ENCODE results near the gene MXI1.

- TF ChIP-seq CTCF (IDR thresholded peaks at IDR 0.05; ENCODE audit: low read depth, low read length, poor library complexity, severe bottlenecking) (no peak), EZH2phosphoT487 (IDR thresholded peaks at IDR 0.05; ENCODE audit: borderline replicate concordance, low read length) (no peak)
Observed at GRCh38 chr10:110321869-110322620, 114.6 kb downstream of the MXI1 start.
